ENCODE results near the gene CYP46A1.
A peak's percentile ranks its signal among the peaks of the same experiment; 100 is the strongest.

CYP46A1 gene
- long read RNA-seq, result 0 reads

DNA sequence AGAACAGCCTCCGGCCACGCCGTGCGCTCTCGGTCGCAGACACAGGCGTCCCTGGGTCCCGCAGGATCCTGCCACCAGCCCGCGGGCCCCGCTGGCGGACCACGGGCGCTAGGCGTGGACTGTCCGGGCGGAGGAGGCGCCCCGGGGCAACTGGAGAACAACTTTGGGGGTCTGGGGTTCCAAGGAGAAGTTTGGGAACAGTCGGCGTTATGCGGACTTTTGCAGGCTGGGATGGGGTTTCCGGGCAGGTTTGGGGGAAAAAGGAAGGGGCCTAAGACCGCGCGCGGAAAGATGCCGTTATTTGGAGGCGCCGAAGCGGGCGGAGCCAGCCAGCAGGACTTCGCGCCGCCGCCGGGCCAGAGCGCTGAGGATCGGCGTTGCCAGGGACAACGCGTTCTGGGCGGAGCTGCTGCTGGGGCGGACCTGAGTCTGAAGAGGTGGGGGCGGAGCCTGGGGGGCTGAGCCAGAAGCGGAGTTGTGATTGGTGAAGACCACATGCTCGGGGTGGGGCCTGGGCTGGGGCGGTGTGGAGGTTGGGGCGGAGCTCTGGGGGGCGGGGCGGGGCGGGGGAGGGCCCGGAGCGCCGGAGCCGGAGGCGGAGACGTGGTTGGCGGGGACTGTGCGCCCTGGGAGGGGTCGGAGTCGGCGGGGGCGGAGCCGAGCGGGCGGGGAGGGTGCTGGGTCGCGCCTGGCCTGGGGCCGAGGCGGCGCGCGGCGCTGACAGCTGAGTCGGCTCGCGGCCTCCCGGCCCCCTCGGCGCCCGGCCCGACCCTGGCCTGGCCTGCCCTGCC, at the start of gene CYP46A1:
Gene CYP46A1, plus strand, starts transcription at position 680 of the 791 bp plus-strand sequence. CDS start 120 bp downstream, outside the sequence.
- H3K27ac ChIP-seq (replicated peaks), result peak within 1 kb of the TSS; percentile 77
- H3K4me3 ChIP-seq (replicated peaks; ENCODE audit: insufficient read depth, low read length), result peak within 1 kb of the TSS; percentile 85
- peaks cover 13% of the 10 kb centered on the region for H3K27me3 ChIP-seq (ENCODE audit: insufficient read depth, poor library complexity, severe bottlenecking)
- TF ChIP-seq POLR2AphosphoS5 (IDR thresholded peaks at IDR 0.05; ENCODE audit: low read depth), result peak; percentile 57; the same call in 1 of the 2 replicates
- no peak for TF ChIP-seq SPI1 (IDR thresholded peaks at IDR 0.05; ENCODE audit: borderline replicate concordance, low read depth)
- TF ChIP-seq, protein P1, sequence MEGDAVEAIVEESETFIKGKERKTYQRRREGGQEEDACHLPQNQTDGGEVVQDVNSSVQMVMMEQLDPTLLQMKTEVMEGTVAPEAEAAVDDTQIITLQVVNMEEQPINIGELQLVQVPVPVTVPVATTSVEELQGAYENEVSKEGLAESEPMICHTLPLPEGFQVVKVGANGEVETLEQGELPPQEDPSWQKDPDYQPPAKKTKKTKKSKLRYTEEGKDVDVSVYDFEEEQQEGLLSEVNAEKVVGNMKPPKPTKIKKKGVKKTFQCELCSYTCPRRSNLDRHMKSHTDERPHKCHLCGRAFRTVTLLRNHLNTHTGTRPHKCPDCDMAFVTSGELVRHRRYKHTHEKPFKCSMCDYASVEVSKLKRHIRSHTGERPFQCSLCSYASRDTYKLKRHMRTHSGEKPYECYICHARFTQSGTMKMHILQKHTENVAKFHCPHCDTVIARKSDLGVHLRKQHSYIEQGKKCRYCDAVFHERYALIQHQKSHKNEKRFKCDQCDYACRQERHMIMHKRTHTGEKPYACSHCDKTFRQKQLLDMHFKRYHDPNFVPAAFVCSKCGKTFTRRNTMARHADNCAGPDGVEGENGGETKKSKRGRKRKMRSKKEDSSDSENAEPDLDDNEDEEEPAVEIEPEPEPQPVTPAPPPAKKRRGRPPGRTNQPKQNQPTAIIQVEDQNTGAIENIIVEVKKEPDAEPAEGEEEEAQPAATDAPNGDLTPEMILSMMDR (IDR thresholded peaks at IDR 0.05; ENCODE audit: insufficient read depth, low read length), result no peak
- DNase-seq (ENCODE audit: low read depth in 1 of 2, low spot score in 1 of 2), result peak; percentile 97 to 99

- H3K27ac ChIP-seq (replicated peaks), result no peak overlapping the region
- no peak overlapping the region for H3K4me3 ChIP-seq (replicated peaks; ENCODE audit: insufficient read depth, low read length)
- no peak for DNase-seq (ENCODE audit: low read depth in 1 of 2, low spot score in 1 of 2)
- no peaks in the 10 kb centered on the region for H3K27me3 ChIP-seq (ENCODE audit: insufficient read depth, poor library complexity, severe bottlenecking)
- TF ChIP-seq SPI1 (IDR thresholded peaks at IDR 0.05; ENCODE audit: borderline replicate concordance, low read depth) (no peak), POLR2AphosphoS5 (IDR thresholded peaks at IDR 0.05; ENCODE audit: low read depth) (no peak), GABPA (IDR thresholded peaks at IDR 0.05; ENCODE audit: low read depth) (no peak), REST (IDR thresholded peaks at IDR 0.05; ENCODE audit: insufficient replicate concordance, low read depth) (no peak)
- TF ChIP-seq, protein P1 (IDR thresholded peaks at IDR 0.05; ENCODE audit: insufficient read depth, low read length), result no peak
These were observed 49.7 kb upstream of the CYP46A1 start for GRCh38 chr14:99634443-99634842.

DNA sequence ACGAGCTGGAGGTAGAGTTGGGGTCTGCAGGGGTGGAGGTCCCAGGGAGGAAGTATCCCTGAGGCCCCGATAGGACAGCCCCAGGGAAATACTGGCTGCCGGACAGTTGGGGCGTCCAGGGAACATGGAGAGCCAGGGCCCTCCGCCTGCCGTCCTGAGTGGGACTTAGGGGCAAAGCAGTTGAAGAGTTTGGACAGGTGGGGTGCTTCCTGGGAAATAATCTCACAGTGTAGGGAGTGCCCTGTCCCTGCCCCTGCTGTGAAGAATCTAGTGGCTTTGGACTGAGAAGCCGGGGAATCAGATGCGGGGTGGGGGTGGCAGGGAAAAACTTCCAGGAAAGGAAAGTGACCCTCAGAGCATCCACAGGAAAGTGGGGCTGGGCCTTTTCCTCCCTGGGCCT, 49.0 kb upstream of the CYP46A1 start:
- no peak overlapping the region for H3K27ac ChIP-seq (replicated peaks)
- no peaks in the 10 kb centered on the region for H3K27me3 ChIP-seq (ENCODE audit: insufficient read depth, poor library complexity, severe bottlenecking)
- H3K4me3 ChIP-seq (replicated peaks; ENCODE audit: insufficient read depth, low read length), result no peak overlapping the region
- no peak for DNase-seq (ENCODE audit: low read depth in 1 of 2, low spot score in 1 of 2)
- no peak for TF ChIP-seq REST (IDR thresholded peaks at IDR 0.05; ENCODE audit: insufficient replicate concordance, low read depth)
- no peak for TF ChIP-seq GABPA (IDR thresholded peaks at IDR 0.05; ENCODE audit: low read depth)
- TF ChIP-seq, protein P1 (IDR thresholded peaks at IDR 0.05; ENCODE audit: insufficient read depth, low read length), result no peak
- no peak for TF ChIP-seq POLR2AphosphoS5 (IDR thresholded peaks at IDR 0.05; ENCODE audit: low read depth)
